HG02884 (cell line): Measurements from ENCODE around the gene PARD3B.
A peak's percentile ranks its signal among the peaks of the same experiment; 100 is the strongest.
"Not testable (repeated sequence)": the region's sequence is repeated elsewhere in the genome, so short reads cannot be mapped to it uniquely, and the experiment has no call there.

Experiments used
- ATAC-seq: cut with Tn5 transposase; IDR thresholded peaks from one replicate; pipeline ENCODE4 v1.9.1; 2021; ENCODE audit warnings: mild to moderate bottlenecking, moderate library complexity; ENCODE audit not compliant: unreplicated experiment

Gene PARD3B

GRCh38 chr2:204541637-204542036 is 3.6 kb upstream of the PARD3B start:
- no peak for ATAC-seq

- no peak for ATAC-seq
These were observed 2.2 kb upstream of the PARD3B start for GRCh38 chr2:204542982-204543608.

- peak; percentile 13 for ATAC-seq
These were observed 823 bp downstream of the PARD3B start for GRCh38 chr2:204545861-204546735.

- no peak for ATAC-seq
These were observed 5.7 kb downstream of the PARD3B start for GRCh38 chr2:204550751-204551511.

- ATAC-seq: no peak
These were observed 6.2 kb downstream of the PARD3B start for GRCh38 chr2:204551512-204551863.

GRCh38 chr2:204557604-204558003 is 12.3 kb downstream of the PARD3B start:
- no peak for ATAC-seq

GRCh38 chr2:204559358-204559757 is 14.1 kb downstream of the PARD3B start:
- ATAC-seq: not testable (repeated sequence)

GRCh38 chr2:204560902-204561301 is 15.6 kb downstream of the PARD3B start:
- no peak for ATAC-seq

- ATAC-seq: no peak
These were observed 16.5 kb downstream of the PARD3B start for GRCh38 chr2:204561771-204562170.

GRCh38 chr2:204566439-204566838 is 21.2 kb downstream of the PARD3B start:
- no peak for ATAC-seq

- no peak for ATAC-seq
These were observed 25.1 kb downstream of the PARD3B start for GRCh38 chr2:204570421-204570820.

- no peak for ATAC-seq
These were observed 25.8 kb downstream of the PARD3B start for GRCh38 chr2:204571041-204571440.

- ATAC-seq: no peak
These were observed 26.6 kb downstream of the PARD3B start for GRCh38 chr2:204571911-204572310.

GRCh38 chr2:204573221-204573620 is 27.9 kb downstream of the PARD3B start:
- no peak for ATAC-seq

- no peak for ATAC-seq
These were observed 29.2 kb downstream of the PARD3B start for GRCh38 chr2:204574486-204574885.

- ATAC-seq: no peak
These were observed 30.2 kb downstream of the PARD3B start for GRCh38 chr2:204575463-204575862.

- no peak for ATAC-seq
These were observed 31.2 kb downstream of the PARD3B start for GRCh38 chr2:204576362-204576979.

GRCh38 chr2:204578928-204579598 is 33.8 kb downstream of the PARD3B start:
- no peak for ATAC-seq

- ATAC-seq: no peak
These were observed 36.7 kb downstream of the PARD3B start for GRCh38 chr2:204581946-204582345.

GRCh38 chr2:204583773-204584172 is 38.5 kb downstream of the PARD3B start:
- no peak for ATAC-seq

- no peak for ATAC-seq
These were observed 40.7 kb downstream of the PARD3B start for GRCh38 chr2:204585930-204586329.
